ENCODE results near the gene TENM4.

The TENM4 gene

DNA sequence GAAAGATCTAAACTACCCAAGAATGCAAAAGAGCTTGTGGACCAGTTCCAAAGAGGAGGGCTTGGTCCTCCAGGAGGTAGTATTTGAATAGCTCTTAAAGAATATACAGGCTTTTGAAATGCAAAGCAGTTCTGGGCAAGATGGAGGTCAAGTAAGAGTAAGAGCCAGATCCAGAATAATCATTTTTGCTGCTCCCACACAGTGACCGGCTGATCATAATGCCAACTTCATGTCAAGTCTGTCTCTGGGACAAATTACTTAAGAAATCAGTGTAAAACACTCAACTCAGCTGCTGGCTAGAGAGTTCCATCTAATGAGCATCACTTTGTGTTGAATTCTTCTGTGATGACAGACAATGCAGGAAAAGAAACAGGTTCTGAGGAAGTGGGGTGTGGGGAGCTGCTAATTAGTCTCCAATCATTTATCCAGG lies 615.2 kb downstream of the TENM4 start:
- DNase-seq, result no peak

- DNase-seq, result no peak
Measured at GRCh38 chr11:78823588-78823987, 617.2 kb downstream of the TENM4 start.

DNA sequence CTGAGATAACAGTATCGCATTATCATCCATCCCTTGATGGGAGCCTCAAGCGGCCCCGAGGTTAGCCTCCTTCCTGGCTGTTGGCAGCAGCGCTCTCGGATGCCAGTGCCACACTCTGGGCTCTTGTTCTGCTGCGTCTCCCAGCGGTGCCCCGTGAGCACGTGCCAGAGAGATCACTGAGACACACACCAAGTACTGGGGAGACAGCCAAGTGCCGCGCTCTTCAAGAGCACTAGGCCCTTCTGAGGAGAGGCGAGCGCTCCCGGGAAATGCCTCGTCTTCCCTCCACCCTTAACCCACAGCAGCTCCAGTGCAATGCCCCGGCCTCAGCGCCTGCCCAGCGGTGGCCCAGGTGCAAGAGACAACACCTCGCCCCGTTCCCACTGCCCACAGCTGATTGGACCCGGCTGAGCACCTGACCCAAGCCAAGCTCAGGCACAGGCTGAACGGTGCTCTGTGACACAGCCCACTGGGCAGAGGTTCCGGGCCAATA lies 617.9 kb downstream of the TENM4 start:
- DNase-seq, result no peak

DNA sequence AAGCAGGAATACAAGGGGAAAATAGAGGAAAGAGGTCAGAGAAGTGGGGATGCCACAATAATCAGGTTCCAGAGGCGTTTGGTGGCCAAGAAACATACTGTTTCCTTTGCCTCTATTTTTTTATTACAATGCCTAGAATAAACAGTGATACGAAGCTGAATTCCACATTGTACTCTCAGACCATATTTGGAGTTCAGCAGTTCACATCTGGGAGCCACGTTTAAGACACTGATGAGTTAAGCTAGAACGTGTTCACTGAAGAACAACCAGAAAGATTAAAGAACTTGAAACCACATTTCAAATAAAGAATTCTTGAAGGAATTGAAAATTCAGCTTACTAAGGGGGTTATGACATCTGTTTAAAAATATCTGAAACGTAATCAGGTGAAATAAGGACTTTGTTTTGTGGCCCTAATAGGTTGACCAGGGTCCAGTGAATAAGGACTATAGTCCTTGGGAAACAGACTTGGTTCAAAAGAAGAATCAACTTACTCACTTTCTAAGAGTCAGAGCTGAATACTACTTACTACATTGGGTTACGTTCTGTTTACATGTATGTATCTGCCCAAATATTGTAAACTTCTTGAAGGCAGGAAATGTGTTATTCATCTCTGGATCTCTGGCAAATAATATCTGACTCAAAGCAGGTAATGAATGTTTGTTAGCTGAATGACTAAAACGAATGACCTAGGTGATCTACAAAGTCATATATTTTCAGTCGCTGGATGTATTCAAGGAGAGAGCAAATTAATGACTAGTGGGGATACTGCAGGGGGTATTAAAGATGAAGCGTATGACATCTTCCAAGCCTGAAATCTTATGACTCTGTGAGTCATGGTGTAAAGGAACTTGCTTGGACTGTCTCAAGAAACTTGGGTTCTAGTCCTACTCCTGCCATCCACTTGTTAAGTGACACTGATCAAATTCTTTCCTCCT lies 619.2 kb downstream of the TENM4 start:
- no peak for DNase-seq

- no peak for DNase-seq
Measured at GRCh38 chr11:78820741-78821140, 620.1 kb downstream of the TENM4 start.

DNA sequence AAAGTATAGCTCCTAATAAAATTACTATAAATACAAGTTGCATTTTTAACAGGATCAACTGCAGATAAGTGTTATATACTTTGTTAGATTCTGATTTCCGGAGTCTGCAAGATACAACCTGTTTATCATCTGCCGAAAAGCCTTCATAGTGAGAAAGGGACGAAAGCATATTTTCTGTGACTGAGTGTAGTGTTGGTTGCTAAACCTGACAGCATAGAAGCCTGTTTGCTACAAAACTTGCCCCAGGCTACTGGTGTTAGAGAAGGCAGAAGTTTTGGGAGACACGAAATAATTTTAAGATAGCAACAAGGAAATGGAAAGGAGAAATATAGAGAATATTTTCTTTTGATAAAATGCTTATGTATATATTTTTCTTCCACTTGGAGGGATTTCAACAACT lies 622.6 kb downstream of the TENM4 start:
- DNase-seq, result no peak

- no peak for DNase-seq
Measured at GRCh38 chr11:78815831-78816230, 625.0 kb downstream of the TENM4 start.

DNA sequence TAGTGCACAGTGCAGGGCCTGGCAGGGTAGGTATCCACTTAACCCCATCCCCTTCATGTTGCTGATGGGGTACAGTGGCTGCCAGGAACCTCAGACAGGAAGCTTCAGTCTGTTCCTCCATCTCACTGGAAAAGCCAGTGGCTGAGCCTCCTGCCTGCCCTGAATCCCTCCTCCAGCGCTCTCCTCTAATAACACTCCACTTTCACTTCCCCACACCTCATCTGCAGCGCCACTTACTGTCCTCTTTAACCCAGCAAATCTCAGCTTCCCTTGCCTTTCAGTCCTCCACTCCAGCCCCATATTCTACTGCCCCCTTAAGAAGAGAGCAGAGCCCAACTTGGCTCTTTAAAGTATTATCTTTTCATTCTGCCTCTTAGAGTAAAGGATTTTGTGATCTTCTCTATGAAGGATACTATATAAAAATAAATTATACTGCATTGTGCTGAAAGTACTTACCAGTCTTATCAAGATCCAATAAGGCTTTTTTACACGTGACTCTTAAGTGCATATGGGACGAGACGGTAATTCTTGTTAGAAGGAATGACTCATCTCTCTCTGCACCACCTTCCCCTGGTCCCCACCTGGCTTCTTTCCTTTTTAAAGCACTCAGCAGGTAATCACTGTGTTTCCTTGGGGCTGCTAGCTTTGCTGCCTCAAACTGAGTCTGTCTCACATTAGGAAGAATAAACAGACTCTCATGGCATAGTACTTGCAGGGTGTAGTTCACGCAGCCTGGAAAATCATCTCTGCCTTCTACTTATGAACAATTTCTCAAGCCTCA lies 628.1 kb downstream of the TENM4 start:
- no peak for DNase-seq

GRCh38 chr11:78810559-78811009 lies 630.2 kb downstream of the TENM4 start:
- DNase-seq, result no peak

- DNase-seq, result no peak
Measured at GRCh38 chr11:78809931-78810541, 630.8 kb downstream of the TENM4 start.

- no peak for DNase-seq
Measured at GRCh38 chr11:78808923-78809322, 631.9 kb downstream of the TENM4 start.

DNA sequence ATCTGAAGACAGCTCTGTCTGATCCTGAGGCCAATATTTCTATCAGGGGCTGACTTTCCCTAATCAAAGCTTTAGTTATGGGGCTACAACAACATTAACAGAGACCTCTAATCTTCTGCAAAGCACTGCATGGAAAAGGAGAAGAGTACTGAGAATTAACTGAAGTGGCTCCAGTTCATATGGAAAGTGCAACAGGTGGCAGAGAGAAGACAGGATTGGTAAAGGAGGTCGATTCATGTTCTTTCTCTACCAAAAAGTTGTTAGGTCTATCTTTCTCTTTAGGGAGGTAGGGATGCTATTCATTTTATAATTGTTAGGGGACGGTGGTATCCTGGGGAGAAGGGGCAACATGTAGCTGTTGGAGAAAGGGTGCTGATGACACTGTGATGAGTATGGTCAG lies 633.5 kb downstream of the TENM4 start:
- no peak for DNase-seq

DNA sequence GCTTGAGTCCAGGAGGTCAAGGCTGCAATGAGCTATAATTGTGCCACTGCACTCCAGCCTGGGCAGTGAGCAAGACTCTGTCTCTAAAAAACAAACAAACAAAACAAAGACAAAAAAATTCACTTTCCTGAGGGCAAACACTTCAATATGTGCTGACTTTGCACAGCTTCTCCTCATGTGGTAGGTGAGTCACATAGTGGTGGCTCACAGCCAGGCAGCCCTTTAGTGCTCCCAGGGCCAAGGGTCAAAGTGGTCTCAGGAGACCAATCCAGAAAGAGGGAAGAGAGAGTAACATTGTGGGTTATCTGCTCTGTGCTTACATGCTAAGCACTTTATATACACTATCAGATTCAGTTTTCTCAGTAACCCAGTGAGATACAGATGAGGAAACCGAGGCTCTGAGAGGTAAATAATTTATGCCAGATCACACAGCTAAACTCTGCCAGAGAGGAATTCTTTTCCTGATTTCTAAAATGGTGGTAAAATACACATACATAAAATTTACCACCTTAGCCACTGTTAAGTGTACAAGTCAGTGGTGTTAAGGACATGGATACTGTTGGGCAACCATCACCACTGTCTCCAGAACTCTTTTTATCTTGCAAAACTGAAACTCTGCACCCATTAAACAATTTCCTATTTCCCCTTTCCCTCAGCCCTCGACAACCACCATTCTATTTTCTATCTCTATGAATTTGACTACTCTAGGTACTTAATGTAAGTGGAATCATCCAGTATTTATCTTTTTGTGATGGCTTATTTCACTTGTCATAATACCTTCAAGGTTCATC lies 634.4 kb downstream of the TENM4 start:
- DNase-seq, result no peak

DNA sequence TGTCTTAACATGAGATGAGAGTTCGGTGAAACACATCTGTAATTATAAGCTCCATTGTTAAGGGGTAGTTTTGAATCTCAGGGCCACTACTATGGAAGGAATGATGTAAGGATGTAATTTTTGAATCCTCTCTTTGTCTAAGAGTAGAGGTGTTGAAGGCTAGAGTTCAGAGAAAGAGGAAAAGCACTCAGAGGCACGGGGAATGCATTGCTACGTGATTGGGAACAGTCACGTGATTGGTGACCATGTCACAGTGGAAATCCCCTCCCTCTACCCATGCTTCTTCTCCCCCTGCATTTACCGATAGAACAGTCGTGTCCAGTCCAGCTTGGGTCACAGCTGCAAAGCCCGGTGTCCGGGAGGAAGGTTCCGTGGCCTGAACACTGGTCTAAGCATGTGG lies 635.8 kb downstream of the TENM4 start:
- no peak for DNase-seq

- DNase-seq, result no peak
Measured at GRCh38 chr11:78803995-78804394, 636.8 kb downstream of the TENM4 start.

DNA sequence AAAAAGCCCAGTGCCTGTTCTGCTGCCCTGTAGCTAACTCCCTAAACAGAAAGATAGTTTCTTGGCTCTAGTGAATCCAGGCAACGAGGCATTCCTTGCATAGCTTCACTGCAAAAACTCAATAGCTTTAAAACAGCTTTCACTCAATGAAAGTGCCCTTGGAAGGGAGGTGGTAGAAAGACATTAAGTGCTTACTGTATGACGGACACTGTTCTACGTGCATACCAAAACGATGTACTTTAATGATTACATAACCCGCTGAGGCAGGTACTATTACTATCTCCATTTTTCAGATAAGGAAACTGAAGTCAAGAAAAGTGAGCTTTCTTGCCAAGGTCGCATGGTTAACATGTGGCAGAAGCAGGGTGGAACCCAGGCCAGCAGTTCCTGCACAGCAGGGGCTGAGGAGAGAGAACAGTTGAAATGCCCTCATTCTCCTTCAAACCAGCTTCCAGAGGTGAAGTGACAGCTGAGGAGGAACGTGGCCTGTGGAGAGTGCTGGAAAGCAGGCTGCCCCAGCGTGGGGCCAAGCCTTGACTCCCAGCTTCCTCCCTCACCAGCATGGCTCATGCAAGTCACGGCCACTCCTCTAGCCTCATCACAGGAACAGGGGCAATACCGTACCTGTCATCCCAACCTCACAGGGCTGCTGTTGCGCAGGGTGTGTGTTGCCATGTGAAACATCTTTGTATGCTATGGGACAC lies 638.6 kb downstream of the TENM4 start:
- DNase-seq, result no peak

GRCh38 chr11:78801161-78801884 lies 639.5 kb downstream of the TENM4 start:
- no peak for DNase-seq

GRCh38 chr11:78800756-78801155 lies 640.1 kb downstream of the TENM4 start:
- DNase-seq, result no peak

GRCh38 chr11:78800096-78800690 lies 640.6 kb downstream of the TENM4 start:
- DNase-seq, result no peak

- DNase-seq, result peak; percentile 64
Measured at GRCh38 chr11:78798663-78799062, 642.2 kb downstream of the TENM4 start.

GRCh38 chr11:78797559-78797958 lies 643.3 kb downstream of the TENM4 start:
- DNase-seq, result no peak

Measured in stimulated activated CD4-positive, alpha-beta T cell treated with anti-CD3 and anti-CD28 coated beads, Interleukin-15, amount 100 ng/mL, for 24 hours (primary cell).